ENCODE data around the gene TBC1D10B. TPM values are rescaled to one million over a fixed set of nuclear protein-coding genes. Genes with fewer than 3 reads are reported as not detected.
A peak's percentile ranks its signal among the peaks of the same experiment; 100 is the strongest.

The TBC1D10B gene
- total RNA-seq = 68.9 TPM in 2 replicates

DNA sequence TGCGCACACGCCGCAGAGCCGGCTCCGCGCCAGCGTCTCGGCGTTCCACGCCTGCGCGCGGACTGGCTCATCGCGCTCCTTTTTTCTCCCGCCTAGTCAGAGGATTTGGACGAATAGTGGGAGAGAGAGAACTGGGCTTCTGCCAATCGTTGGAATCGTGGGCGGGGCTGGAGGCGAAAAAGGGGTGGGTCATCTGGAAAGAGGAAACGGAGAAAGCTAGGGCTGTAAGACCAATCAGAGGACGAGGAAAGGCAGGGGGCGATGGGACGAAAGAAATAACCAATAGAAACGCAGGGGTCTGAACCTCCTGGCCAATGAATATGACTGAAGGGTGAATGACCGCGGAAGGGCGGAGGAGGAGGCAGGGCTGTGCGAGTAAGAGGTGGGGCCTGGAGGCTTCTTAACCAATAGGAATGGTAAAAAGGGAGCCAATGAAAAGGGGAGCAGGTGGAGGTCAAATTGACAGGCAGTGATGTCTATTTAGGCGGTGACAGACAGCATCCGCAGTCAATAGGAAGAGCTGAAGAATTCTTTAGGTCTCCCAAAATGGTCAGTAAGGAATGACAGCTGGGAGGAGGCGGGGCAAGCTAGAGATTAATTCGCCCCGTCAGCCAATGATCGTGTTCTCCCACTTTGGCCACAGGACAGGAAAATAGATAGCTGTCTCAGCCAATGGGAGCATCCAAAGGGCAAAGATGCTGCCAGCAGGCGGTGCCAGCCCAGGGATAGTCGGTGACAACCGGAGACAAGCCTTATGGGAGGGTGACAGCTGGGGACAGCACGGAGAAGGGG is at the start of gene TBC1D10B:
TBC1D10B (minus strand) TSS at position 39 of the 792 bp plus-strand sequence. CDS start 311 bp downstream, outside the sequence.
- Mint-ChIP-seq H3K27ac (peak within 1 kb of the TSS; percentile 94), H3K9me3 (no peaks in the 10 kb centered on the region), H3K36me3 (ENCODE audit: low read depth) (peaks cover 23% of the 10 kb centered on the region), H3K4me3 (peak within 1 kb of the TSS; percentile 90), H3K4me1 (peaks cover 42% of the 10 kb centered on the region), H3K27me3 (peaks cover 4% of the 10 kb centered on the region)
- peak; percentile 100 for DNase-seq
- intact Hi-C loops (cut with micrococcal nuclease) = loop anchor here (1.0 to 10.0 kb wide), 9 partner anchors 8 to 376 kb away; partner anchors contain the start of genes CD2BP2, FBRS, HIRIP3 and INO80E

- peaks cover 29% of the 10 kb centered on the region for H3K4me1 Mint-ChIP-seq
- H3K9me3 Mint-ChIP-seq = no peaks in the 10 kb centered on the region
- peak overlapping the region; percentile 72 for H3K27ac Mint-ChIP-seq
- H3K27me3 Mint-ChIP-seq = no peaks in the 10 kb centered on the region
- H3K36me3 Mint-ChIP-seq (ENCODE audit: low read depth) = peaks cover 43% of the 10 kb centered on the region
- intact Hi-C loops (cut with micrococcal nuclease) = loop anchor here (5.0 kb wide), 1 partner anchor 239 kb away; the partner anchor contains the start of gene FBRS
- no peak for DNase-seq
- peak overlapping the region; percentile 65 for H3K4me3 Mint-ChIP-seq
Observed at GRCh38 chr16:30418350-30419181, 48.3 kb upstream of the TBC1D10B start.

- no peaks in the 10 kb centered on the region for H3K9me3 Mint-ChIP-seq
- peak overlapping the region; percentile 65 for H3K4me3 Mint-ChIP-seq
- intact Hi-C loops (cut with micrococcal nuclease) = loop anchor here (1.0 to 5.0 kb wide), 2 partner anchors 10 to 240 kb away; partner anchors contain the start of genes FBRS and ZNF771
- peak; percentile 97 for DNase-seq
- peaks cover 31% of the 10 kb centered on the region for H3K4me1 Mint-ChIP-seq
- no peaks in the 10 kb centered on the region for H3K27me3 Mint-ChIP-seq
- peak overlapping the region; percentile 72 for H3K27ac Mint-ChIP-seq
- peaks cover 44% of the 10 kb centered on the region for H3K36me3 Mint-ChIP-seq (ENCODE audit: low read depth)
Observed at GRCh38 chr16:30417529-30418349, 47.4 kb upstream of the TBC1D10B start.

GRCh38 chr16:30416624-30417528 is 46.6 kb upstream of the TBC1D10B start:
- H3K4me3 Mint-ChIP-seq = peak overlapping the region; percentile 51
- no peaks in the 10 kb centered on the region for H3K27me3 Mint-ChIP-seq

DNA sequence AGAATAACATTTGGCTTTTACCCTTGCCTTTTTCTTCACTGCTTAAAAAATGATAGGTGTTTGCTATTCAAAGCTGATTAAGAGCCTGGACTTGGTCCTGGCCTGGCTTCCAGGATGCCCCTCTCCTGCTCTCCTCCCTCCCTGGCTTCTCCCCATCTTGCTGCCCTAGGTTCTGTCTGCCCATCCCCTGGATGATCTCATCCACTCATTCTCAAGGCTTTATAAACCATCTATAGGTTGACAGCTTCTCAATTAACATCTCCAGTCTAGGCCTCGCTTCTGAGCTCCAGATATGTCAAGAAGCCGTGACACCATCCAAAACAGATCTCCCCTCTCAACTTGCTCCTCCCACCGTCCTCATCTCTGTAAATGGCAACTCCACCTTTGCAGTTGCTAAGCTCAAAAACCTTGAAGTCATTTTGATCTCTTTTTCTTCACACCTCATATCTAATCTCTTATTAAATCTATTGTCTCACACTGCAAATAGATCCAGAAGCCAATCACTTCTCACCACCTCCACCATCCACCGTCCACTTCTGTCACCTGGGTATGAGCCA is 45.8 kb upstream of the TBC1D10B start:
- Mint-ChIP-seq H3K4me3 (no peak overlapping the region), H3K9me3 (no peaks in the 10 kb centered on the region), H3K36me3 (ENCODE audit: low read depth) (peaks cover 44% of the 10 kb centered on the region), H3K27ac (peak overlapping the region; percentile 17), H3K4me1 (peaks cover 32% of the 10 kb centered on the region), H3K27me3 (no peaks in the 10 kb centered on the region)
- no peak for DNase-seq
- intact Hi-C loops (cut with micrococcal nuclease) = loop anchor here (5.0 kb wide), 1 partner anchor 241 kb away; the partner anchor contains the start of gene FBRS

More at GRCh38 chr16:30416624-30417528, 46.6 kb upstream of the TBC1D10B start:
- no peak for DNase-seq
- no peaks in the 10 kb centered on the region for H3K9me3 Mint-ChIP-seq
- no peak overlapping the region for H3K27ac Mint-ChIP-seq
- H3K4me1 Mint-ChIP-seq = peaks cover 35% of the 10 kb centered on the region
- intact Hi-C loops (cut with micrococcal nuclease) = loop anchor here (1.0 to 5.0 kb wide), 2 partner anchors 10 to 240 kb away; partner anchors contain the start of genes FBRS and ZNF771
- H3K36me3 Mint-ChIP-seq (ENCODE audit: low read depth) = peaks cover 46% of the 10 kb centered on the region

DNA sequence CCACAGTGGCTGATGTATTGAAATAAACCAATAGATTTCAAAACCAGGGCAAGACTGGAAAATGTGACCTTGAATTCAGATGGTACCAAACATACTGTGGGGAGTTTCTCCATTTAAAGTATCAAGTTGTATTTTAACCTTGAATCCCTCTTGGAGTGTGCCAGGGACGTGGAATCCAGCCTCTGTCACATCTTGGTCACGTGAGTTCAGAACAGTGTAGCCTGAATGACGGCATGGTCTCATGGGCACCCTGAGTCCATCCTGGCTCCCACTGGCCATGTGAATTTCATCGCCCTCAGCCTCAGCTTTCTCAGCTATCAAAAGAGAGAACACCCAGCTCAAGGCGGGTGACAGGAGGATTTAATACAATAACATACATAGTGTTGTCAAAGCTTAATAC is 43.9 kb upstream of the TBC1D10B start:
- no peak for DNase-seq
- intact Hi-C loops (cut with micrococcal nuclease) = no loop called here
- Mint-ChIP-seq H3K4me3 (no peak overlapping the region), H3K27ac (no peak overlapping the region), H3K9me3 (no peaks in the 10 kb centered on the region), H3K27me3 (no peaks in the 10 kb centered on the region), H3K4me1 (peaks cover 35% of the 10 kb centered on the region), H3K36me3 (ENCODE audit: low read depth) (peaks cover 41% of the 10 kb centered on the region)

GRCh38 chr16:30413112-30413806 is 43.0 kb upstream of the TBC1D10B start:
- Mint-ChIP-seq H3K4me1 (peaks cover 38% of the 10 kb centered on the region), H3K9me3 (no peaks in the 10 kb centered on the region), H3K27me3 (no peaks in the 10 kb centered on the region), H3K4me3 (no peak overlapping the region), H3K27ac (no peak overlapping the region), H3K36me3 (ENCODE audit: low read depth) (peaks cover 36% of the 10 kb centered on the region)
- intact Hi-C loops (cut with micrococcal nuclease) = no loop called here
- no peak for DNase-seq

DNA sequence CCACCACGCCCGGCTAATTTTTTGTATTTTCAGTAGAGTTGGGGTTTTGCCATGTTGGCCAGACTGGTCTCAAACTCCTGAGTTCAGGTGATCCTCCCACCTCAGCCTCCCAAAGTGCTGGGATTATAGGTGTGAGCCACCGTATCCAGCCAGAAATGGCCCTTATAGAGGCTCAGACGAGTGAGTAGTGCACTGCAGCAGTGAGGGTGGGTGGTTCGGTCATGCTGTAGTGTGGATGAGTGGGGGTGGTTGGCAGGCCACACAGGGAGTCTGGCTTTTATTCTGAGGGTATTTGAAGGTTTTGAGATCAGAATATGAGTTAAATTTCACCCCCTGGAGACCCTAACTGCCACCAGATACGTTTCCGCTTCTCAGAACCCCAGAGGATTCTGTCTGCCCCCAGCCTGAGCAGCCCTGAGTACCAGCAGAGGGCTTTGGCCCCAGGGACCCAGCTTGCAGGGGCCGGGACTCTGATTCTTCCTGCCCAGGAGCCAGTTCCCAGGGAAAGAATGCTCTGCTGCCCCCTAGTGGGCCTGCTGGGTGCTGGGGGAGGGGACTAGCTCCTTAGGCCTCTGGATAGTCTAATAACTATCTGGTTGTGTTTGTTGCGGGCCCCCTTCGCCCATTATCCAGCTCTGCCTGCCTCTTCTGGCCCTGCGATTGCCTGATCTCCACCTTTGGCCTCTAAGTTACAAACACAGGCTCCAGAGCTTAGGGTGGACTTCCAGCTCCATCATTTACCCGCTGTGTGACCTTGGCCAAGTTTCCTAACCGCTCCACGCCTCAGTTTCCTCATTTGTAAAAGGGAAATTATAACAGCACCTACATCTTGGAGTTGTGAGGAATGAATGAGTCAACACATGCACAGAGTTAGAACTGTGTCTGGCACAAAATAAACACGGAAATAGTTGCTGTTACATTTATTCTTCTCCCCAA is 39.1 kb upstream of the TBC1D10B start:
- Mint-ChIP-seq H3K36me3 (ENCODE audit: low read depth) (peaks cover 26% of the 10 kb centered on the region), H3K9me3 (no peaks in the 10 kb centered on the region), H3K4me3 (peak overlapping the region; percentile 94), H3K4me1 (peaks cover 31% of the 10 kb centered on the region), H3K27ac (peak overlapping the region; percentile 34), H3K27me3 (peaks cover 2% of the 10 kb centered on the region)
- intact Hi-C loops (cut with micrococcal nuclease) = loop anchor here (1.0 to 5.0 kb wide), 3 partner anchors 9 to 72 kb away; partner anchors contain the start of gene SEPTIN1
- peak; percentile 98 for DNase-seq

GRCh38 chr16:30407804-30408534 is 37.7 kb upstream of the TBC1D10B start:
- intact Hi-C loops (cut with micrococcal nuclease) = loop anchor here (1.0 to 5.0 kb wide), 6 partner anchors 9 to 71 kb away; partner anchors contain the start of genes SEPTIN1, TBC1D10B and ZNF48
- Mint-ChIP-seq H3K27ac (peak overlapping the region; percentile 91), H3K4me1 (peaks cover 29% of the 10 kb centered on the region), H3K9me3 (no peaks in the 10 kb centered on the region), H3K27me3 (peaks cover 5% of the 10 kb centered on the region), H3K36me3 (ENCODE audit: low read depth) (peaks cover 21% of the 10 kb centered on the region), H3K4me3 (peak overlapping the region; percentile 94)
- DNase-seq = peak; percentile 62

- DNase-seq = peak; percentile 97
- intact Hi-C loops (cut with micrococcal nuclease) = loop anchor here (1.0 to 5.0 kb wide), 5 partner anchors 10 to 70 kb away; partner anchors contain the start of genes TBC1D10B and ZNF48
- peak within 1 kb of the TSS; percentile 94 for H3K4me3 Mint-ChIP-seq
- peaks cover 6% of the 10 kb centered on the region for H3K27me3 Mint-ChIP-seq
- H3K27ac Mint-ChIP-seq = peak within 1 kb of the TSS; percentile 99
- peaks cover 29% of the 10 kb centered on the region for H3K4me1 Mint-ChIP-seq
- no peaks in the 10 kb centered on the region for H3K9me3 Mint-ChIP-seq
- H3K36me3 Mint-ChIP-seq (ENCODE audit: low read depth) = peaks cover 18% of the 10 kb centered on the region
Observed at GRCh38 chr16:30407102-30407803, 37.0 kb upstream of the TBC1D10B start, which contains the start of gene ZNF771. Gene ZNF771, plus strand, starts transcription at chr16:30407606. Its CDS starts 448 bp downstream, at chr16:30408054.
